Tongue (tissue), 2 donors: Measurements from ENCODE around the gene CARD16. TPM values are rescaled to one million over a fixed set of nuclear protein-coding genes. Genes with fewer than 3 reads are reported as not detected.

ENCODE experiments used
- DNase-seq: peaks from one replicate; pipeline ENCODE4 v3.0.0-alpha.2; 2015
- total RNA-seq: library from RNA; depleted of rRNA; stranded (reverse); fragments of >200 nt; gene quantifications from one replicate; pipeline ENCODE4 v1.2.3, GENCODE V29; 2014

CARD16 gene
- total RNA-seq, 1 donor from 2014 or later: 3.3 TPM

DNA sequence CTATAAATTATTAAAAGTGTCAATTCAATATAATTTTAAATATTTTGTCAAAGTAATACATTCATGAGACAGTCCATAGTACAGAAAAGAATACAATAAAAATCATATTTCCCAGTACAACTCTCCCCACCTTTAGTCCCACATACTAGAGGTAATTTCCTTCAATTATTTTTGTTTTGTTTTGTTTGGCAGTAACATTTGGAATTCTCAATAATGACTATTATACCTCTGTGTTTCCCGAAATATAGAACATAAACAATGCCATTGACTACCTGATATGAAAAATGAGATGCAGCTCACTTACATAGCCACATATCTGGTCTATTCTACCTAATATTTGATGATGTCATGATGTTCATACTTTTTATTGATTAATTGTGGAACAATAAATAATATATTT lies 52.4 kb downstream of the CARD16 start:
- DNase-seq: no peak

DNA sequence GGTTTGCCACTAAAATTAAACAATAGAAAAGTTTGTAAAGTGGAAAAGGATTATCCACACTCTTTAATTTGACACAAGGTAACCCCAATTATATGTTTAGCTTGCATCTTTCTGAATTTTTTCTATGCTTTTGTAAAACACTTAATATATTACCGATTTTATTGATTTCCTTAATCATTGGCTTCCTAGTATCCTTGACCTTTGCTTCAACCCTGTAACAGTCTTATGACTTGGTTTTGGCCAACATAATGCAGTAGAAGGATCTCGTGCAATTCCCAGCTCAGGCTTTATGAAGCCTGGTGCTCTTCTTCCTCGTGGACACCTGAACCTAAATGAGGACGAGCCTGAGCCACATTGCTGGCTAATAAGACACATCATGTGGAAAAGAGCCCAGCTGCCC lies 53.1 kb downstream of the CARD16 start:
- no peak for DNase-seq

Other genes with a start within 250 kb of the CARD16 start
- 2.2 TPM for gene CASP12, start 146.9 kb downstream of the CARD16 start, total RNA-seq
- 40.4 TPM for gene CASP4, start 76.8 kb downstream of the CARD16 start, total RNA-seq
- not detected for gene CASP5, start 22.2 kb downstream of the CARD16 start, total RNA-seq
- 11.0 TPM for gene CASP1, start 10.2 kb downstream of the CARD16 start, total RNA-seq
- gene CARD18, start 94.4 kb upstream of the CARD16 start, total RNA-seq: not detected